ENCODE data around the gene TMEM54.
"Not testable (repeated sequence)": the region's sequence is repeated elsewhere in the genome, so short reads cannot be mapped to it uniquely, and the experiment has no call there.

TMEM54 gene

GRCh38 chr1:32919811-32920733 lies 18.9 kb upstream of the TMEM54 start:
- no peak for DNase-seq (ENCODE audit: low spot score)

- no peak for DNase-seq (ENCODE audit: low spot score)
These were observed 17.0 kb upstream of the TMEM54 start for GRCh38 chr1:32918179-32918578.

GRCh38 chr1:32917521-32917920 lies 16.3 kb upstream of the TMEM54 start:
- DNase-seq (ENCODE audit: low spot score), result no peak

- no peak for DNase-seq (ENCODE audit: low spot score)
These were observed 14.8 kb upstream of the TMEM54 start for GRCh38 chr1:32915766-32916706.

- no peak for DNase-seq (ENCODE audit: low spot score)
These were observed 9.1 kb upstream of the TMEM54 start for GRCh38 chr1:32910319-32910718.

- no peak for DNase-seq (ENCODE audit: low spot score)
These were observed 6.2 kb upstream of the TMEM54 start for GRCh38 chr1:32907435-32907834.

GRCh38 chr1:32906654-32907053 lies 5.5 kb upstream of the TMEM54 start:
- no peak for DNase-seq (ENCODE audit: low spot score)

GRCh38 chr1:32905588-32905987 lies 4.4 kb upstream of the TMEM54 start:
- not testable (repeated sequence) for DNase-seq (ENCODE audit: low spot score)

GRCh38 chr1:32904797-32905196 lies 3.6 kb upstream of the TMEM54 start:
- DNase-seq (ENCODE audit: low spot score), result no peak

GRCh38 chr1:32903991-32904785 lies 3.0 kb upstream of the TMEM54 start:
- DNase-seq (ENCODE audit: low spot score), result no peak

- no peak for DNase-seq (ENCODE audit: low spot score)
These were observed 1.3 kb upstream of the TMEM54 start for GRCh38 chr1:32902535-32902920.

GRCh38 chr1:32901823-32902534 lies 790 bp upstream of the TMEM54 start:
- DNase-seq (ENCODE audit: low spot score), result no peak

- no peak for DNase-seq (ENCODE audit: low spot score)
These were observed 726 bp downstream of the TMEM54 start for GRCh38 chr1:32900371-32900955.

- DNase-seq (ENCODE audit: low spot score), result no peak
These were observed 1.4 kb downstream of the TMEM54 start for GRCh38 chr1:32899586-32900296.

GRCh38 chr1:32898958-32899357 lies 2.2 kb downstream of the TMEM54 start:
- DNase-seq (ENCODE audit: low spot score), result no peak

GRCh38 chr1:32898056-32898455 lies 3.1 kb downstream of the TMEM54 start:
- DNase-seq (ENCODE audit: low spot score), result no peak

GRCh38 chr1:32897082-32898049 lies 3.8 kb downstream of the TMEM54 start:
- DNase-seq (ENCODE audit: low spot score), result no peak

- DNase-seq (ENCODE audit: low spot score), result no peak
These were observed 4.7 kb downstream of the TMEM54 start for GRCh38 chr1:32896451-32896850.
